HG03565 (cell line): Measurements from ENCODE around the gene CHST3.

ENCODE experiments used
- ATAC-seq: cut with Tn5 transposase; IDR thresholded peaks from one replicate; pipeline ENCODE4 v1.9.1; 2021; ENCODE audit warnings: mild to moderate bottlenecking, moderate library complexity; ENCODE audit not compliant: unreplicated experiment

Gene CHST3

DNA sequence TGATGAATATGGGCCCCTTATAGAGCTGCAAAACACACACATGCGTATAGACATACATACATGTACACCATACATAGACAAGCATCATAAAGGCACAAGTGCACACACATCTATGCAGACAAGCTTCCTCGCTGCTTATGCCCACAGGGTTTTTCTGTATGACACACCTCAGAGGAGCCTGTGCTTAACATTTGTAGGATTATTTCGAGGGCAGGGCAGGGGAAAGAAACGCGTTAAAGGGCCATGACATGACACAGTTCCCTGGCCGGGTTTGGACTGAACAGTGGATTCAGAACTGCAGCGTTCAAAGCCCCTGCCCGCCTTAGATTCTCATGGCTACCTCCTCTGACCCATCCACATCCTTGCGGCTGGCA, 44.8 kb downstream of the CHST3 start:
- ATAC-seq: no peak

DNA sequence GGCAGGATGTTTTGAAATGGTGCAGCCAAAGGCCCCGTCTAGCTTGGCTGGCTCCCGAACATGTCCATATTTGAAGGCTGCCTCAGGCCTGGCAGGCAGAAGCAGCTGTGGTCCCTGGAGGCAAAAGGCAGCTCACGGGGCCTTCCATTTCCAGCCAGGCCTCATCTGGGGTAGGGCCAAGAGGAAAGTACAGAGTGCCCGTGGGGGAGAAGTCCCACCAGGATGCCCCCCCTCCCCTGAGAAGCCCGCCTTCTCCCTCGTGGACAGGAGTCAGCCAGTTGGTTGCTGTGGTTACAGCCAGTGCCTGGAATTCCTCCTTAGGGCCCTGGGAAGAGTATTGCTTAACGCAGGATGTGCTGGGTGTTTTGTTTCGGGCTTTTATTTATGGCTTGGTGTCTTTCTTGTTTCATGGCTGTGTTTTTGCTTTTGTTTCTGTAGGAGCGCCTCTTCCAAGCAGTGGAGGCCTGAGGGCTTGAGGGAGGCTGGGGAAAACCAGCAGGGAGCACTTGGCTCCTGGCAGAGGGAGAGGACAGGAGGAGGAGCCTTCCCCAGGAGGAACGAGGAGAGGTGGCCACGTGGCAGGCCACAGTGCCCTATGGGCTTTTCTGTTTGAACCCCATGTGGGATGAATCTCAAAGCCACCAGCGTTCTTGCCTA, 45.4 kb downstream of the CHST3 start:
- no peak for ATAC-seq

DNA sequence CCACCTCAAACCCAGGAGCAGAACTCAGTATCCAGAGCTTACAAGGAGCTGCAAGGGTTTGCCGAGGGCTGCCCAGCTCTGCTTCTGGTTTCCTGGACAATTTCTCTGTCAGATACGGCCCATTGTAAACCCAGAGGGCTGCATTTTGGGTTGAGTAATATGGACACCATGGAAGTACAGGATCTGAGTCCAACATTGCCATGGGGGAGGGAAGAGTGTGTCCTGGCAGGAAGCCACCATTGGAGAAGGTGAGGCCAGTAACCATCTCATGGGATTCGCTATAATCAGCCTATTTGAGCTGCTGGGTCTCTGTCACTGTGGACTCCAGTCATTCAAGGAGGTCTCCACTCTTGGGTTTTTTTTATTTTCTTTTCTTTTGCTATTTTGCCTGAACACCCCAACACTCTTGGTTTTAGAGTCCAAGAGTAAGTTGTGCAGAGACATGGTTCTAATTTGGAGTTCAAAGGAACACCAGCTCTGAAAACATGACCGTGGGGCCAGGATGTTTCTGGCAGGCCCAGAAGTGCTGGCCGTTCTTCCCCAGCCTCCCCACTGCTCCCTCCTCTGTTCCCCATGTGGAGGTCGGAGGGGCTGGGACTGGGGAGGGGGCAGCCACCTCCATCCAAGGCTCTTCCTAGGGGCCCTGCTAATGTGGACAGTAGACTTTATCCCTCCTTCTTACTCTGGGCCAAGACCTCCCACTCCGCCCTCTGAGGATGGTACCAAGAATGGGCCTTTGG, 46.2 kb downstream of the CHST3 start:
- ATAC-seq: no peak

DNA sequence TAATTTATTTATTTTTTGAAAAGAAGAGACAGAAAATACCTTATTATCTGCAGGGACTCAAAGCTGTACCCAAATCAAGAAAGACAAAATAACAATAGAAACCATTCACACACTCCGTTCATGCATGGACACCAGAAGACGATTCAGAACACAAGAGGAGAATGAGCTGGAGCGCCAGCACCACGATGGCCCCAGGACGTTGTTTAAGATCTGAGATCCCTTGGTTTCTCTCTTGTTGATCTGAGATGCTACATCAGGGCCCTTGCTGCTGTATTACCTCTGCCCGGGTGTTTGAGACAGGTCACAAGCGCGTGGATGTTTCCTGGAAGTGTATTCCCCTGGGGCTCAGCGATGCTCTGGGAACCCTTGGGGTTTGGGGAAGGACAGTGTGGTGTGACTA, 46.8 kb downstream of the CHST3 start:
- no peak for ATAC-seq

DNA sequence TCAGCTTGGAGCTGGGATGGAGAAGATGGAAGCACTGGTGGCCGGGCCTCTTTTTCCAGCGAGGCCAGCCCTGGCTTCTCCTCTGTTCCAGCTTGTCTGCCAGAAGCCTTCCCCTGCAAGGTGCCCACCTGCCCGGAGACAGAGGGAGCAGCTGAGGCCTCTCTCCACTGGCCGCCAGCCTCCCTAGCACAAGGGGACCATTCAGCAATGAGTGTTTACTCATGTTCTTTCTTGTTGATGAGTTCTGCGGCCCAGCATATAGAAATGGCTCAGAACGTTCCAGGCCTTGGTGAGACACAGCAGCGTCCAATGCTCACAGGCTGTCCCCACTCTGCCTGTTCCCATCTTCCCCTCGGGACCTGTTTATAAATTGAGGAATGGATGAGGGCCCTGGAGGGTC, 47.3 kb downstream of the CHST3 start:
- no peak for ATAC-seq

DNA sequence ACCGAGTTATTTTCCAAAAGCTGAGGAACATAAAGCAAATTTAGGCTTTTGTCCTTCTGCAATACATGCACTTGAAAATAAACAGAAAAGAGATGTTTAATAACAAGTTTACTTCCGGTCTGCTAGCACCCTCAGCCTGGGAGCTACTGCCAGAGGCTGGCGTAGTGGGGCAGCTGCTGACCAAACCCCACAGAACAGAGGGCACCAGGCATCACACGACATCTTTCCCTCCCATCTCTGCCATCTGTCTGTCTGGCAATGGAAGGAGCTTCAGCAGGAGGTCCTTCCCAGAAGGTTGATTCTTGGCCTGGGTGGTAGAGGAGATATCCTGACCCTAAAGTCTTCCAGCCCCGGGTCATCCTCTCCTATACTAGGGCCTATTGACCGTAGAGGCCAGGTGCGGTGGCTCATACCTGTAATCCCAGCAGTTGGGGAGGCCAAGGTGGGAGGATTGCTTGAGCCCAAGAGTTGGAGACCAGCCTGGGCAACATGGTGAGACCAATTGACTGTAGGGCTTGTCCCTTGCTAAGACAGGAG, 47.8 kb downstream of the CHST3 start:
- ATAC-seq: no peak

DNA sequence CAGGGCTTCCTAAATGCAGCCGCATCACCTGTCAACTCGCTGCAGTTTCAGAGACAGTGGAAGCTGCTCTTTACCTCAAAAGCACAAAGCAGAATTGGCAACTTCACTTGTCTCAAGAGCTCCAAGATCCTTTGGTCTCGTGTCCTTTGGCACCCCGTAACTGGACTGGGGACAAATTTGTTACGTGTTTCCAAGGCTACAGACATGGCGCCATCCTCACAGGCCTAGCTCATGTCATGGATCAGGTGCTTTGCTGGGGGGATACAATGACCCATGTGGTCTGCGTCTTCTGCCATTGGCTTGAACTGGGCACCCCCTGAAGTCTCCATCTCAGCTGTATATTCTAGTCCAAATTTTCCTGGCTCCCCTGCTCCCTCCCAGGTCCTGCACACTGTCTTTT, 48.6 kb downstream of the CHST3 start:
- ATAC-seq: no peak

DNA sequence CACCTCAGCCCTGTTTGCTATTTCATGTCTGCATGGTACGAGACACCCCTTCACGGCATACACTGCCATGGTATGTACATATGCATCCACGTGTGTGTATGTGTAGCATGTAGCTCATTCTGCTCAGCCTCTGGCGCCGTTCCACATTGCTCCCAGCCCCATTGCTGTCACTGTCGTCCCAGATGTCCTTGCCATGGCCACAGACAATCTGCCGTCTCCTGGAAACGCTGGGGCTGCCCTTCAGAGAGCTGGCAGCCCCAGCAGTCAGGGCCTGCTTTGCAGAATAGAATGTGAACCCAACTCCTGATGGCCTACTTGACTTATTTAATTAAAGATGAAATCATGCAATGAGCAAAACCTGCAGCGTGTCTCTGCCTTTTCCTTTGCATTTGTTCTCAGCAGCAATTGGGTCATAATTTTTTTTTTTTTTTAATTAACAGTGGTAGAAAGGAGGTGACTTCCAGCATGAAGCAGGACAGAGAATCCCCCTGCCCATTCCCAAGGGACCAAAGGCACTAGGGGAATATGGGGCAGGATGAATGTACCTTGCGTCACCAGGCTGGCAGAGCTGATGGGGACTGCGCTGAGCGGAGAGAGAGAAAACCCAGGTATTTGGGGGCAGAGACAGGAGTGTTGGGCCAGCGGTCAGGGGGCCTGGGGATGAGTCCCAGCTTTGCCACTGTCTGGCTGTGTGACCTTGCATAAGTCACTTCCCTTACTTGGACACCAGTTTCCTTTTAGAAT, 49.2 kb downstream of the CHST3 start:
- no peak for ATAC-seq

DNA sequence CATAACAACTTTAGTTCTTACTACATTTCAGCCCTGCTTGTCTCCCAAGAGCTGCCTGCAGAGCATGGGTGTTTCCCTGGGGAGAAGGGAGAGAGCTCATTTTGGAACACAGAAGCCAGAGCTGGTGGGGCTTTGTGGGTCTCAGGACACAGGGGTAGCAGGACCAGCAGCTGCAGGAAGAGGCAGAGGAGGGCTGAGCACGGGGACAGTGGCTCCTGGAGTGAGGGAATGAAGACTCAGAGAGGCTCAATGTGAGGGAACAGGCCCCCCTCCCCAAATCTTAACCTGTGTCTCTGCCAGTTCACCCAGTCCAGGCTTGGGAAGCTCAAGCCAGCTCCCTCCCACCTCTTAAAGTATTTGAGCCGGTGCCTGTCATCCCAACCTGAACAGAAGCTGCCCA, 50.0 kb downstream of the CHST3 start:
- no peak for ATAC-seq

DNA sequence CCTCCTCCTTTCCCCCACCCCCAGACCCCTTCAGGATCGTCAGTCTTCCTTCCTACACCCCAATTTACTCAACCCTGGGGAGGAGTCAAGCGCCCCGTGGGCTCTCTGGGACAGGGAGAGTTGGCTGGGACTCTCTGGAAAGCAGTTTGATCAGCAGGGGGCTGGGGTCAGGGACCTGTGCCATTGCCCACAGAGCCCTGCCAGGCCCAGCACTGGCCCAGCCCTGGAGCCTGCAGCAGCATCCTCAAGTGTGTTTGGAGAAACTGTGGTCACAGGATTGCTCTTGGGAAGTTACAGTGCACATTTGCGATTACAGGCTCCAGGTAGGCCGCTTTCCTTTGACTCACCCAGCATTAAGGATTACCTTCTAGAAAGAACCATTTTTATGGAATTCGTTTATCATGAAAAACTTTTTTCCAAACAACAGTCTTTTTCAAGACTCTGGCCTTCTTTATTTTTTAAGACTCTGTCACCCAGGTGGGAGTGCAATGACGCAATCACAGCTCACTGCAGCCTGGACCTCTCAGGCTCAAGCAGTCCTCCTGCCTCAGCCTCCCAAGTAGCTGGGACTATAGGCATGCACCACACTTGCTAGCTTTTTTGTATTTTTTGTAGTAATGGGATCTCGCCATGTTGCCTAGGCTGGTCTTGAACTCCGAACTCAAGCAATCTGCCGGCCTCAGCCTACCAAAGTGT, 50.7 kb downstream of the CHST3 start:
- ATAC-seq: no peak

DNA sequence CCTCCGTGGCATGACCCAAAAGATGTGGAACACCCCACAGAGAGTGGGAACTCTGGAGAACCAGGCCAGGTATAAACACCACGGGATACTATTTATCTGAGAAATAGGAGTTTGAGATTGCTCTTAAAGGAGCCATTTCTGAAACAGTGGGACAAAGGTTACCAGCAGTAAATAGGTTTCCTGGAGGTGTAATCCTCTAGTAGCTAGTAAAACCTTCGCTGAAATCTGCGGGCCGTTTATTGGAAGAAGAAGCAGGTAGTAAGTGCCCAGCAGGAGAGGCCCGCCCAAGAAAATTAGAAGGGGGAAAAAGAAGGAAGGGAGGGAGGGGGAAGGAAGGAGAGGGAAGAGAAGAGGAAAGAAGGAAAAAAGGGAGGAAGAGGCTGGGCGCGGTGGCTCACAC, 51.6 kb downstream of the CHST3 start:
- no peak for ATAC-seq

DNA sequence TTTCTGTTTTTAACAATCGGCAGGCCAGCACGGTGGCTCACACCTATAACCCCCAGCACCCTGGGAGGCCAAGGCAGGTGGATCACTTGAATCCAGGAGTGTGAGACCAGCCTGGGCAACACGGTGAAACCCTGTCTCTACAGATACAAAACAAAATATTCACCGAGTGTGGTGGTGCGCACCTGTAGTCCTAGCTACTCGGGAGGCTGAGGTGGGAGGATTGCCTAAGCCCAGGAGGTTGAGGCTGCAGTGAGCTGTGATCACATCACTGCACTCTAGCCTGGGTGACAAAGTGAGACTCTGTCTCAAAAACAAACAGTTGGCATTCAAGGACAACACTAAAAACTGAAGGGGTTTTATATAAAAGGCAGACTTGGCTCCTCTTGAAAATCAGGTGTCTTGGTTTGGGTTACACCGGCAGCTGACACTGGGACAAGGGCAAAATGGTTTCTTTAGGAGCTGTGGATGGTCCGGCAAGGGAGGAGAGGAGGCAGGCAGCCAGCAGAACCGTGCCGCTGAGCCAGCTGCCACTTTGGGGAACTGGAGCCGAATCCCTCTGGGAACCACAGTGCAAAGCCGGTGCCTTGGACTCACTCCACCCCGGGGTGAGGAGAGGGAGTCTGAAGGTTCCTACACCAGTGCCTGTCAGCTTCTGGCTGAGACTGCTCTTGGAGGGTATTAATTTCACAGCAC, 52.6 kb downstream of the CHST3 start:
- ATAC-seq: no peak

DNA sequence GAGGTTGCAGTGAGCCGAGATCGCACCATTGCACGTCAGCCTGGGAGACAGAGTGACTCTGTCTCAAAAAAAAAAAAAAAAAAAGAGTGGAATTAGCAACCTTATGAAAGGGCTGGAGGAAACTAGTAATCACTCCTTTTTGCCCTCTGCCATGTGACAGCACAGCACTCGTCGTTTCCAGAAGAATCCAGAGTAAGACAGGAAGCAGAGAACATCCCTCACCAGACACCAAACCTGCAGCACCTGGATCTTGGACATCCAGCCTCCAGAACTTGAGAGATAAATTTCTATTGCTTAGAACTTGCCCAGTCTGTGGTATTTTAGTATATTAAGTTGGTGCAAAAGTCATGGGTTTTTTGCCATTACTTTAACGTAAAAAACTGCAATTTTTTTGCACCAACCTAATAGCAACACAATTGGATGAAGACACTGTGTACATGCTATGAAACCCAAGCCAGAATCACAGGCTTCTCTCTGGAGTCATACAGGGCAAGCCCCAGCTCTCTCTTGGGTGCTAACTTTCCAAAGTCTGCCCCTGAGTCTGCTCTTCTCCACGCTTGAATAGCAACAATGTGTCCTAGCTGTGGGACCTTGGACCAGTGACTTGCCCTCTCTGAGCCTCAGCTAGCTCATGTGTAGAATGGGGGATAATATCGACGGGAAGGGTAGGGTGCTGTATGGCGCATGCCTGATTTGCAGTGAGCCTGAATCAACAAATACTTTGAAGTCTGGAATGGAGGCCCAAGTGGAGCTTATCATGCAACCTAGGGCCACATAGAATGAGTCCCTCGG, 55.1 kb downstream of the CHST3 start:
- ATAC-seq: no peak

DNA sequence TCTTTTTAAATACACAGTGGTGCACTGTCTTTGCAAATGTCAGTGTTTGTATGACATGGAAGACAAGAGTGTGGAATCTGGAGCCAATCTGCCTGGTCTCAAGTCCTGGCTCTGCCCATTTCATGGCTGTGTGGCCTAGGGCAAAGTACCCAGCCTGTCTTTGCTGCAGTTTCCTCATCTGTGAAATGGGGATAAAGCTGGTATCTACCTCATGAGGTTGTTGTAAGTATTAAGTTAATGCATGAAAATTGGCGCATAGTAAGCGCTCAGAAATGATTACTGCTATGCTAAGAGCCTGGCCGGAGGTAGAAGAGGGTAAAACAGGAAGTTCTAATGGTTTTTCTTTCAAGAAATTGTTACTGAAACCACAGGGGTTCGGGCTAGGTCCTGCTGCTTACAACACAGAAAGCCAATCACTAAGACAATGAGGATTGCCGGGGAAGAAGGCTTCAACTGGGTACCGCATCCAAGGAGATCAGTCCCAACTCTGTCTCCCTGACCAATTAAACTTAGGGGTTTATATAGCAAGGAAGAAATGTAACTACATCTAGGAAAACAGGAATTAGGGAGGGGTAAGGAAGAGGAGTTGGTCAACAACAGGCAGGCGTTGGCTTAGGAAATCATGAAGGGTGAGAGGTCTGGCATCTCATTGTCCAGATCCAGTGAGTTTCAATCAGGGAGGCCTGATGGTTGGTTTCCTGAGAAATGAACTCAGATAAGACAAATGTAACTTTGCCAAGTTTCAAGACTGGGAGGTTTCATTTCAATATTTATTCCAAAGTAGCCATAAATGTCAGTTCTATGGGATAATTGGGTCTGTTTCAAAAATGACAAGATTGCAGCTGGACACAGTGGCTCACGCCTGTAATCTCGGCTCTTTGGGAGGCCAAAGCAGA, 57.0 kb downstream of the CHST3 start:
- no peak for ATAC-seq

DNA sequence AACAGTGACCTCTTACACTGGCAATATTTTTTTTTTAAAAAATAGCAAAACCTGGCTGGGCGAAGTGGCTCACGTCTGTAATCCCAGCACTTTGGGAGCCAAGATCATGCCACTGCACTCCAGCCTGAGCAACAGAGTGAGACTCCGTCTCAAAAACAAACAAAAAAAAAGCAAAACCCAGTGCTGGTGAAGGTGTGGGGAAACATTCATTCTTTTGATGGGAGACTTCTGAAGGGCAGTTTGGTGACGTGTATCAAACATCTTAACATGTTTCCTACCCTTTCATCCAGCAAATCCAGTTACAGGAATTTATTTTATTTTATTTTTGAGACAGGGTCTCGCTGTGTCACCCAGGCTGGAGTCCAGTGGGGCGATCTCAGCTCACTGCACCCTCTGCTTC, 58.0 kb downstream of the CHST3 start:
- no peak for ATAC-seq

DNA sequence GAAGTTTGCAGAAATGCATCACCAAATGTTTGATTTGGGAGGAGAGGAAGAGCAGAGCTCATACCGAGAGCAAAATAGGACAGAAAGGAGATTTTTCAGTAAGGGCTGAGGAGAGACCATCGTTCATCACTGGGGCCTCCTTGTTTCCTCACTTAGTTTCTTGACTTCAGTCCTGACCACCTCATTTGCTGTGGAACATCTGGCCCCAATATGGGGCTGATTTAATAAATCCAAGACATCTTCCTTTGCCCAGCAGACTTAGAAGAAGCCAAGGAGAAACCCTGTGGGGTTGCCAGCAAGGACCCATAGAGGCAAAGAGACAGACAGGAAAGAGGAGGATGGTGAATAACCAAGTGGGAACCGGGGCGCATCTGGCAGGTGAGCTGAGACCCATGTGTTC, 60.4 kb downstream of the CHST3 start:
- no peak for ATAC-seq

DNA sequence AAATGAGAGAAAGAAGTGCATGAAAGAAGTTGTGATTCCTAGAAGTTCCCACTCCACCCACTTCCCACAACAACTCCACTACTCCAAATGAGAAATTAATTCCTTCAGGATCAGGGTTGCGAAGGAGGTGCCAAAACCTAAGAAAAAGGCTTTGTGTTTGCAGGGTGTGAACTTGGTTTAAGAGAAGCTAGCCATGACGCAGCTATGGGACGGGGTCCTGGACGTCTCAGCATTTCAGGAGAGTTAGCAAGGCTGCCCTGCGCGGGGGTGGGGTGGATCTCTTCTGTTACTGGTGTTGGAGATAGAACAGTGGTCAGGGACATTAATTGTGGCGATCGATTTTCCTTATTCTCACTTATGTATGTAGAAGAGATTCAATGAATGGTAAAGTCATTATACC, 61.2 kb downstream of the CHST3 start:
- ATAC-seq: no peak

DNA sequence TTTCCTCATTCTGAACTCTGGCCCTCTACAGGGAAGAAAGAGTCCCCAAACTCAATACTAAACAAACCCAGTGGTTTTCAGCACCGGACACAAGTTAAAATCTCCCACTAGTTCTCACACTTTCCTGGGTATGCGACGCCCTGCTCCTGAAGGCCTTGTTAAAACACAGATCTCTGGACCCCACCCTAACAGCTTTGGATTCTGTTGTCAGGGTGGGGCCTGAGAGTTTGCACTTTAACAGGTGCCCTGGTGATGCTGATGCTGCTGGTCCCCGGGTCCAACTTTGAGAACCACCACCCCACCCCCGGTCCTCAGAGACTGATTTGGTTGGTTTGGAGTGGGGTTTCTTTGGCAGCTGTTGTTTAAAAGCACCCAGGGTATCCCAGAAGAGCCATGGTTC, 61.6 kb downstream of the CHST3 start:
- ATAC-seq: no peak
